HepG2 (cell line): ENCODE data around the gene MIS18BP1. TPM values are rescaled to one million over a fixed set of nuclear protein-coding genes. Genes with fewer than 3 reads are reported as not detected.

Source experiments
- ATAC-seq: fragments of 200-7000 bp; cut with Tn5 transposase; 3 replicates; pipeline ENCODE4 v1.9.1; 2020; ENCODE audit warnings: mild to moderate bottlenecking, moderate library complexity
- BruUV-seq: library from RNA; stranded (reverse); fragments of 400-500 nt; replicated peaks from 2 replicates; lab custom pipeline; 2021; lab: Mats Ljungman, UMichigan
- CTCF ChIA-PET: fragments of 300-600 bp; formaldehyde crosslinking; extraction: SDS; loops from one replicate; lab custom pipeline; 2021; ENCODE audit warnings: low total read pairs, inconsistent platforms, low intra/inter-chr PET ratio; lab: Yijun Ruan, JAX
- POLR2A ChIA-PET: fragments of 350-600 bp; sonication (Branson Sonifier 250); formaldehyde crosslinking; loops from one replicate; lab custom pipeline; 2020; ENCODE audit warnings: antibody characterized with exemption, inconsistent platforms; lab: Yijun Ruan, JAX
- DNase-seq: peaks from one replicate; pipeline ENCODE4 v3.0.0-alpha.2; 2015; ENCODE audit warnings: low spot score
- FAIRE-seq: peaks from 3 replicates; lab custom pipeline; 2011; peaks lifted over from hg19 to GRCh38; lab: Jason Lieb, UNC
- H2AFZ ChIP-seq: one replicate; pipeline ENCODE4 v1.6.1; 2011; ENCODE audit warnings: low read length, inconsistent platforms
- H3K27ac ChIP-seq: fragments of 300-600 bp; 3 replicates; pipeline ENCODE4 v1.8.0; 2011; ENCODE audit warnings: mixed run types, mild to moderate bottlenecking, mixed read lengths, low read length, inconsistent platforms; ENCODE audit not compliant: insufficient read depth; ENCODE audit errors: extremely low read length
- H3K27me3 ChIP-seq, 2 experiments: fragments of 200-600 bp in 1 of 2; 2 replicates in 1 of 2; 3 replicates in 1 of 2; pipeline versions ENCODE4 v1.6.0 to v1.8.0; 2011; ENCODE audit warnings: low read length in 2 of 2, mild to moderate bottlenecking in 2 of 2, moderate library complexity in 2 of 2, inconsistent platforms in 1 of 2; ENCODE audit not compliant: insufficient read depth in 2 of 2, control insufficient read depth in 1 of 2
- H3K36me3 ChIP-seq, 2 experiments: fragments of 200-600 bp in 1 of 2; replicated peaks in 1 of 2; 2 replicates in 1 of 2; 3 replicates in 1 of 2; pipeline versions ENCODE4 v1.5.1 to v1.8.0; 2011; ENCODE audit warnings: low read length in 2 of 2, inconsistent platforms in 1 of 2; ENCODE audit not compliant: insufficient read depth in 2 of 2, control insufficient read depth in 1 of 2
- H3K4me1 ChIP-seq: 2 replicates; pipeline ENCODE4 v1.5.1; 2012; ENCODE audit warnings: low read length, inconsistent platforms; ENCODE audit not compliant: insufficient read depth
- H3K4me2 ChIP-seq: 2 replicates; pipeline ENCODE4 v1.6.0; 2011; ENCODE audit warnings: low read depth, low read length, inconsistent platforms
- H3K4me3 ChIP-seq, 3 experiments: fragments of 200-600 bp in 1 of 3; sonication (generic), shearing (Covaris generic) in 1 of 3; replicated peaks in 1 of 3; 2 replicates each; pipeline ENCODE4 v1.5.1; 2011 to 2016; ENCODE audit warnings: low read length in 3 of 3, inconsistent platforms in 2 of 3, low read depth in 2 of 3, mild to moderate bottlenecking in 2 of 3, control low read depth in 1 of 3, mixed read lengths in 1 of 3; ENCODE audit not compliant: insufficient read depth in 1 of 3
- H3K79me2 ChIP-seq: one replicate; pipeline ENCODE4 v1.6.1; 2011; ENCODE audit warnings: low read length, inconsistent platforms; ENCODE audit not compliant: insufficient read depth
- H3K9ac ChIP-seq: 2 replicates; pipeline ENCODE4 v1.6.0; 2011; ENCODE audit warnings: mild to moderate bottlenecking, low read depth, low read length, inconsistent platforms; ENCODE audit not compliant: insufficient read depth
- H3K9me3 ChIP-seq: 2 replicates; pipeline ENCODE4 v1.5.1; 2012; ENCODE audit warnings: mild to moderate bottlenecking, low read length
- H4K20me1 ChIP-seq: 2 replicates; pipeline ENCODE4 v1.6.0; 2011; ENCODE audit warnings: inconsistent platforms, mild to moderate bottlenecking, low read length, moderate library complexity; ENCODE audit not compliant: insufficient read depth
- HOXA7 ChIP-seq: sonication (generic); formaldehyde crosslinking; IDR thresholded peaks from 2 replicates; pipeline ENCODE4 v1.8.1; 2022; ENCODE audit warnings: mild to moderate bottlenecking, missing genetic modification reagents, moderate library complexity
- KDM1A ChIP-seq: IDR thresholded peaks from 2 replicates; pipeline ENCODE4 v1.6.1; 2016; ENCODE audit warnings: missing compliant biosample characterization
- NFIC ChIP-seq: IDR thresholded peaks from 2 replicates; pipeline ENCODE4 v1.6.1; 2012; ENCODE audit warnings: mild to moderate bottlenecking, low read length, inconsistent platforms
- PRMT3 ChIP-seq: sonication (generic); formaldehyde crosslinking; IDR thresholded peaks from 2 replicates; pipeline ENCODE4 v1.8.1; 2022; ENCODE audit warnings: low read depth, mild to moderate bottlenecking, moderate library complexity, missing genetic modification reagents, borderline replicate concordance
- SCMH1 ChIP-seq: sonication (generic); formaldehyde crosslinking; IDR thresholded peaks from 2 replicates; pipeline ENCODE4 v1.9.0; 2021; ENCODE audit warnings: missing genetic modification reagents, mild to moderate bottlenecking, borderline replicate concordance
- TBX2 ChIP-seq: sonication (generic); formaldehyde crosslinking; IDR thresholded peaks from 2 replicates; pipeline ENCODE4 v1.5.0; 2020; ENCODE audit warnings: missing genetic modification reagents, mild to moderate bottlenecking, borderline replicate concordance
- ZNF343 ChIP-seq: sonication (generic); formaldehyde crosslinking; IDR thresholded peaks from 2 replicates; pipeline ENCODE4 v1.4.0; 2020; ENCODE audit warnings: mild to moderate bottlenecking, missing genetic modification reagents
- ZNF407 ChIP-seq: sonication (generic); formaldehyde crosslinking; IDR thresholded peaks from one replicate; pipeline ENCODE4 v1.5.1; 2020; ENCODE audit warnings: mild to moderate bottlenecking, missing genetic modification reagents; ENCODE audit errors: not compliant biosample characterization
- ZNF567 ChIP-seq: sonication (generic); formaldehyde crosslinking; IDR thresholded peaks from 2 replicates; pipeline ENCODE4 v1.8.1; 2023; ENCODE audit warnings: mild to moderate bottlenecking, missing genetic modification reagents, borderline replicate concordance
- ZNF598 ChIP-seq: sonication (generic); formaldehyde crosslinking; IDR thresholded peaks from 2 replicates; pipeline ENCODE4 v1.5.1; 2020; ENCODE audit warnings: mild to moderate bottlenecking, missing genetic modification reagents, borderline replicate concordance
- ZNF644 ChIP-seq: IDR thresholded peaks from 2 replicates; pipeline ENCODE4 v1.6.1; 2016; ENCODE audit warnings: low read depth
- ZNF766 ChIP-seq: sonication (generic); formaldehyde crosslinking; IDR thresholded peaks from 2 replicates; pipeline ENCODE4 v1.5.0; 2020; ENCODE audit warnings: missing genetic modification reagents, borderline replicate concordance
- ZNF878 ChIP-seq: sonication (generic); formaldehyde crosslinking; IDR thresholded peaks from 2 replicates; pipeline ENCODE4 v1.8.1; 2023; ENCODE audit warnings: mild to moderate bottlenecking, missing genetic modification reagents, moderate library complexity
- WGBS: methylation state at CpG from one replicate; pipeline ENCODE4 v1.1.6; 2017; ENCODE audit warnings: low lambda C conversion rate; 5-methylcytosine and 5-hydroxymethylcytosine counted together
- in situ Hi-C: cut with HindIII; loops from 2 replicates; pipeline ENCODE4 v1.10.0; 2017; ENCODE audit warnings: low pct_unique_long_range_greater_than_20kb; ENCODE audit not compliant: extremely low pct_ligation_motif_present
- intact Hi-C: fragments of 100-400 bp; cut with micrococcal nuclease; formaldehyde crosslinking; loops from one replicate; pipeline ENCODE4 v1.10.0; 2022; ENCODE audit not compliant: unreplicated experiment
- polyA plus RNA-seq, 8 experiments: library from polyadenylated mRNA; depleted of rRNA in 3 of 8; stranded (reverse) in 7 of 8; unstranded in 1 of 8; fragments of >200 nt; fragmentation: Illumina TruSeq in 4 of 8; extraction: Trizol in 4 of 8; gene quantifications; 2 replicates each; pipeline versions ENCODE4 v1.2.1 to v1.2.3, GENCODE V29; 2011 to 2016; ENCODE audit warnings: low read depth in 4 of 8, missing spikeins in 1 of 8, mixed read lengths in 1 of 8; ENCODE audit not compliant: insufficient read depth in 1 of 8
- total RNA-seq, 5 experiments: library from RNA; depleted of rRNA; stranded (reverse); fragments of >200 nt; fragmentation: Illumina TruSeq; extraction: Trizol; gene quantifications; 2 replicates each; pipeline ENCODE4 v1.2.3, GENCODE V29; 2016; ENCODE audit warnings: low read depth in 1 of 5
- TF ChIP-seq, protein P1 (sequence below): sonication (generic); formaldehyde crosslinking; IDR thresholded peaks from 2 replicates; pipeline ENCODE4 v1.5.0; 2020; ENCODE audit warnings: missing genetic modification reagents
- TF ChIP-seq, protein P2 (sequence below): sonication (generic); formaldehyde crosslinking; IDR thresholded peaks from 2 replicates; pipeline ENCODE4 v1.4.0; 2020; ENCODE audit warnings: low read depth, mild to moderate bottlenecking, missing genetic modification reagents

MIS18BP1 gene
- total and polyA plus RNA-seq, 2 of the 13 experiments (the other 11 are each of a cell fraction or from before 2014, with no cell fraction given), result 9.5 to 36.4 TPM

DNA sequence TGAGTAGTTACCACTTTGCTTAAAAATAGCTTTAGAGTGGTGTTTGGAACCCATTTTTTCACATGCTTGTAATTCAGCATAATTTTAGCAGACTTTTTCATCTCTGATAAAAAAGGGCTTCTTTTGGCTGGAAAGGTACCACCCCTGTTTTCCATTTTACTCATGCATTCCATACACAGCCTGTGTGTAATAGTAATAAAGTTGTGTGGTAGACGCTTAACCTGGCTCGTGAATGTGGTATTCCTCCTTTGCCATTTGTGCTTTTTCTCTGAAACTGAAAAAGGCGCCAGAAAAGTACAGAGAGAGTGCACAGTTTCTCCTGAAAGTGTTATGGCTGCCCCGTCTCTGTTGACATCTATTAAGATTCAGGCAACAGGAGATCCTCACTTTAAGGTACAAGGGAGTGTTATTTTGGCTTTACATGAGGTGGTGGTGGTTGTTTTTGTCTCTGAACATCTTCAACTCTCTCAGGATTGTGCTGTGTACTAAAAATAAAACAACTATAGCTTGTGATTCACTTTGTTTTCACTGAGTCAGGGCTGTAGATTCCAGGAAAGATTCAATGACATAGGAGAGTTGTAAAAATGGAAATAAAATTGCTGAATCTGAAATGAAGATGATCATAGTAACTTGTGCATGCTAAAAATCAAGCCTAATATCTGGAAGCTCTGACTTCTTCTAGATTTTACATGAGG is 45.6 kb upstream of the MIS18BP1 start:
- 0% methylated on average over 4 of the region's 4 CpGs for WGBS
- Histone ChIP-seq H3K4me2 (no peak overlapping the region), H2AFZ (no peak overlapping the region), H3K4me3 (no peak overlapping the region), H3K27me3 (no peaks in the 10 kb centered on the region), H4K20me1 (no peaks in the 10 kb centered on the region), H3K4me1 (no peaks in the 10 kb centered on the region), H3K27ac (no peak overlapping the region), H3K9me3 (no peaks in the 10 kb centered on the region), H3K79me2 (no peaks in the 10 kb centered on the region), H3K9ac (no peak overlapping the region), H3K36me3 (no peaks in the 10 kb centered on the region)
- intact Hi-C loops, result no loop called here
- no peak for DNase-seq
- no peak for ATAC-seq
- FAIRE-seq, result no peak
- in situ Hi-C loops, result no loop called here
- ChIA-PET CTCF (no interaction called here), POLR2A (no interaction called here)
- BruUV-seq, result no TSS peak
- TF ChIP-seq TBX2 (CRISPR knock-in tag) (no peak), ZNF567 (CRISPR knock-in tag) (no peak), ZNF598 (no peak), PRMT3 (CRISPR knock-in tag) (no peak), ZNF766 (no peak), ZNF644 (no peak), KDM1A (CRISPR knock-in tag) (no peak), NFIC (no peak), ZNF878 (no peak), ZNF407 (no peak), ZNF343 (CRISPR knock-in tag) (no peak), HOXA7 (no peak), SCMH1 (CRISPR knock-in tag) (no peak)
- TF ChIP-seq, protein P1, sequence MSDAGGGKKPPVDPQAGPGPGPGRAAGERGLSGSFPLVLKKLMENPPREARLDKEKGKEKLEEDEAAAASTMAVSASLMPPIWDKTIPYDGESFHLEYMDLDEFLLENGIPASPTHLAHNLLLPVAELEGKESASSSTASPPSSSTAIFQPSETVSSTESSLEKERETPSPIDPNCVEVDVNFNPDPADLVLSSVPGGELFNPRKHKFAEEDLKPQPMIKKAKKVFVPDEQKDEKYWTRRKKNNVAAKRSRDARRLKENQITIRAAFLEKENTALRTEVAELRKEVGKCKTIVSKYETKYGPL (CRISPR knock-in tag), result no peak
- TF ChIP-seq, protein P2, sequence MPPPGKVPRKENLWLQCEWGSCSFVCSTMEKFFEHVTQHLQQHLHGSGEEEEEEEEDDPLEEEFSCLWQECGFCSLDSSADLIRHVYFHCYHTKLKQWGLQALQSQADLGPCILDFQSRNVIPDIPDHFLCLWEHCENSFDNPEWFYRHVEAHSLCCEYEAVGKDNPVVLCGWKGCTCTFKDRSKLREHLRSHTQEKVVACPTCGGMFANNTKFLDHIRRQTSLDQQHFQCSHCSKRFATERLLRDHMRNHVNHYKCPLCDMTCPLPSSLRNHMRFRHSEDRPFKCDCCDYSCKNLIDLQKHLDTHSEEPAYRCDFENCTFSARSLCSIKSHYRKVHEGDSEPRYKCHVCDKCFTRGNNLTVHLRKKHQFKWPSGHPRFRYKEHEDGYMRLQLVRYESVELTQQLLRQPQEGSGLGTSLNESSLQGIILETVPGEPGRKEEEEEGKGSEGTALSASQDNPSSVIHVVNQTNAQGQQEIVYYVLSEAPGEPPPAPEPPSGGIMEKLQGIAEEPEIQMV (CRISPR knock-in tag), result no peak
